ENCODE data around the gene TMEM181.

Gene TMEM181

GRCh38 chr6:158636778-158637177 lies 76.9 kb downstream of the TMEM181 start:
- H3F3A ChIP-seq (ENCODE audit: insufficient read depth, low read length), result no peaks in the 10 kb centered on the region
- H3K27me3 ChIP-seq (replicated peaks; ENCODE audit: insufficient read depth, low read length), result no peaks in the 10 kb centered on the region
- H3K9me2 ChIP-seq (replicated peaks; ENCODE audit: insufficient read depth, low read length), result no peaks in the 10 kb centered on the region
- H3K4me1 ChIP-seq (ENCODE audit: low read length), result no peaks in the 10 kb centered on the region
- no peaks in the 10 kb centered on the region for H3K9me3 ChIP-seq (replicated peaks; ENCODE audit: insufficient read depth, low read length)
- no peaks in the 10 kb centered on the region for H3K36me3 ChIP-seq (replicated peaks; ENCODE audit: insufficient read depth, low read length)
- no peak overlapping the region for H3K4me2 ChIP-seq (ENCODE audit: low read depth, low read length)
- no peak overlapping the region for H3K27ac ChIP-seq (ENCODE audit: low read length)
- H3K79me2 ChIP-seq (ENCODE audit: low read length), result no peaks in the 10 kb centered on the region
- no peak overlapping the region for H2AFZ ChIP-seq (ENCODE audit: low read length)
- TF ChIP-seq EZH2phosphoT487 (IDR thresholded peaks at IDR 0.05; ENCODE audit: low read length), result no peak
- no peak for TF ChIP-seq CTCF (IDR thresholded peaks at IDR 0.05; ENCODE audit: low read length)
- TF ChIP-seq EZH2 (optimal IDR thresholded peaks at IDR 0.05; ENCODE audit: low read depth, low read length), result no peak
- no peak for DNase-seq
- no peak overlapping the region for H3K4me3 ChIP-seq (ENCODE audit: low read length)
- no peak overlapping the region for H3K9ac ChIP-seq (ENCODE audit: low read length)
- H4K20me1 ChIP-seq (ENCODE audit: insufficient read depth, low read length), result no peaks in the 10 kb centered on the region

GRCh38 chr6:158638324-158638854 lies 78.5 kb downstream of the TMEM181 start:
- H3K4me1 ChIP-seq (ENCODE audit: low read length), result no peaks in the 10 kb centered on the region
- no peaks in the 10 kb centered on the region; the same call in 1 of the 2 replicates for H4K20me1 ChIP-seq (ENCODE audit: insufficient read depth, low read length)
- H2AFZ ChIP-seq (ENCODE audit: low read length), result no peak overlapping the region
- H3F3A ChIP-seq (ENCODE audit: insufficient read depth, low read length), result no peaks in the 10 kb centered on the region
- no peak overlapping the region for H3K4me2 ChIP-seq (ENCODE audit: low read depth, low read length)
- no peak for DNase-seq
- H3K27ac ChIP-seq (ENCODE audit: low read length), result no peak overlapping the region
- H3K9me2 ChIP-seq (replicated peaks; ENCODE audit: insufficient read depth, low read length), result no peaks in the 10 kb centered on the region
- H3K79me2 ChIP-seq (ENCODE audit: low read length), result peaks cover 13% of the 10 kb centered on the region
- H3K9ac ChIP-seq (ENCODE audit: low read length), result no peak overlapping the region
- no peaks in the 10 kb centered on the region for H3K36me3 ChIP-seq (replicated peaks; ENCODE audit: insufficient read depth, low read length)
- no peak overlapping the region for H3K4me3 ChIP-seq (ENCODE audit: low read length)
- H3K9me3 ChIP-seq (replicated peaks; ENCODE audit: insufficient read depth, low read length), result no peaks in the 10 kb centered on the region
- no peaks in the 10 kb centered on the region for H3K27me3 ChIP-seq (replicated peaks; ENCODE audit: insufficient read depth, low read length)
- TF ChIP-seq CTCF (IDR thresholded peaks at IDR 0.05; ENCODE audit: low read length), result no peak
- no peak for TF ChIP-seq EZH2phosphoT487 (IDR thresholded peaks at IDR 0.05; ENCODE audit: low read length)
- no peak for TF ChIP-seq EZH2 (optimal IDR thresholded peaks at IDR 0.05; ENCODE audit: low read depth, low read length)

- H3K4me2 ChIP-seq (ENCODE audit: low read depth, low read length), result no peak overlapping the region
- H4K20me1 ChIP-seq (ENCODE audit: insufficient read depth, low read length), result no peaks in the 10 kb centered on the region; the same call in 1 of the 2 replicates
- H3K36me3 ChIP-seq (replicated peaks; ENCODE audit: insufficient read depth, low read length), result no peaks in the 10 kb centered on the region
- no peak overlapping the region for H3K4me3 ChIP-seq (ENCODE audit: low read length)
- H3K9ac ChIP-seq (ENCODE audit: low read length), result no peak overlapping the region
- H3K27ac ChIP-seq (ENCODE audit: low read length), result no peak overlapping the region
- no peak for DNase-seq
- H3K9me3 ChIP-seq (replicated peaks; ENCODE audit: insufficient read depth, low read length), result no peaks in the 10 kb centered on the region
- H3F3A ChIP-seq (ENCODE audit: insufficient read depth, low read length), result no peaks in the 10 kb centered on the region
- H2AFZ ChIP-seq (ENCODE audit: low read length), result no peak overlapping the region
- H3K4me1 ChIP-seq (ENCODE audit: low read length), result no peaks in the 10 kb centered on the region
- peaks cover 16% of the 10 kb centered on the region for H3K79me2 ChIP-seq (ENCODE audit: low read length)
- TF ChIP-seq CTCF (IDR thresholded peaks at IDR 0.05; ENCODE audit: low read length) (no peak), EZH2 (optimal IDR thresholded peaks at IDR 0.05; ENCODE audit: low read depth, low read length) (no peak), EZH2phosphoT487 (IDR thresholded peaks at IDR 0.05; ENCODE audit: low read length) (no peak)
- no peaks in the 10 kb centered on the region for H3K9me2 ChIP-seq (replicated peaks; ENCODE audit: insufficient read depth, low read length)
- H3K27me3 ChIP-seq (replicated peaks; ENCODE audit: insufficient read depth, low read length), result no peaks in the 10 kb centered on the region
Observed at GRCh38 chr6:158639056-158639455, 79.2 kb downstream of the TMEM181 start.

Data from MM.1S (cell line).